Tibial nerve (tissue), 4 donors: ENCODE measurements around the gene MEOX2. TPM values are rescaled to one million over a fixed set of nuclear protein-coding genes. Genes with fewer than 3 reads are reported as not detected.

ENCODE experiments used
- DNase-seq, 2 donors: peaks; one replicate each; pipeline ENCODE4 v3.0.0-alpha.2; 2019; ENCODE audit warnings: low spot score in 2 of 2
- H3K27ac ChIP-seq, 4 donors: fragments of 200-600 bp; sonication (generic) in 3 of 4; one replicate each; pipeline ENCODE4 v1.5.1; 2017 to 2019; ENCODE audit warnings: mild to moderate bottlenecking in 1 of 4
- H3K27me3 ChIP-seq, 2 donors: fragments of 200-600 bp; sonication (generic) in 1 of 2; one replicate each; pipeline versions ENCODE4 v1.5.1 to v1.6.0; 2017 to 2019
- H3K36me3 ChIP-seq, 3 donors: fragments of 200-600 bp; sonication (generic); one replicate each; pipeline ENCODE4 v1.5.1; 2018 to 2019
- H3K4me1 ChIP-seq, 4 donors: fragments of 200-600 bp; sonication (generic) in 3 of 4; one replicate each; pipeline ENCODE4 v1.5.1; 2017 to 2019
- H3K4me3 ChIP-seq, 4 donors: fragments of 200-600 bp; sonication (generic) in 3 of 4; one replicate each; pipeline ENCODE4 v1.5.1; 2017 to 2019; ENCODE audit warnings: mild to moderate bottlenecking in 1 of 4, moderate library complexity in 1 of 4
- H3K9me3 ChIP-seq, 4 donors: fragments of 200-600 bp; sonication (generic) in 3 of 4; one replicate each; pipeline ENCODE4 v1.5.1; 2017 to 2019
- CTCF ChIP-seq, 5 experiments: fragments of 200-600 bp in 3 of 5; fragments of 450-650 bp in 2 of 5; sonication (generic) in 3 of 5; IDR thresholded peaks; one replicate each; pipeline ENCODE4 v1.5.1; 2016 to 2019; ENCODE audit warnings: antibody characterized with exemption in 5 of 5, mild to moderate bottlenecking in 3 of 5, moderate library complexity in 2 of 5
- EP300 ChIP-seq, 2 donors: sonication (generic); formaldehyde crosslinking; IDR thresholded peaks; one replicate each; pipeline ENCODE4 v1.6.1; 2017; ENCODE audit warnings: antibody characterized with exemption in 2 of 2, mild to moderate bottlenecking in 1 of 2
- POLR2A ChIP-seq, 2 donors: fragments of 450-650 bp; IDR thresholded peaks; one replicate each; pipeline ENCODE4 v1.6.1; 2017; ENCODE audit warnings: antibody characterized with exemption in 2 of 2, mild to moderate bottlenecking in 2 of 2, moderate library complexity in 2 of 2
- WGBS, 2 donors: methylation state at CpG; one replicate each; pipeline ENCODE4 v1.1.5; 2018; 5-methylcytosine and 5-hydroxymethylcytosine counted together
- total RNA-seq, 4 donors: library from RNA; depleted of rRNA; stranded (reverse); fragments of >200 nt; gene quantifications; one replicate each; pipeline ENCODE4 v1.1.0, GENCODE V29; 2016

The MEOX2 gene
- total RNA-seq, 4 donors from 2014 or later = 43.2 to 115 (median 104) TPM

- TF ChIP-seq POLR2A (IDR thresholded peaks at IDR 0.05) (no peak), CTCF (IDR thresholded peaks at IDR 0.05) (no peak), EP300 (IDR thresholded peaks at IDR 0.05) (no peak)
- Histone ChIP-seq H3K27me3 (no peaks in the 10 kb centered on the region), H3K36me3 (peaks cover 0 to 11% (median 0%) of the 10 kb centered on the region in 3 donors), H3K4me3 (no peak overlapping the region), H3K27ac (peak overlapping the region in 1 of 4 donors; percentile 64), H3K9me3 (no peaks in the 10 kb centered on the region), H3K4me1 (peaks cover 0 to 18% (median 0%) of the 10 kb centered on the region in 4 donors)
- 81% methylated on average over 2 of the region's 2 CpGs for WGBS, 2 donors
- DNase-seq = no peak
Observed at GRCh38 chr7:15621468-15621867, 65.0 kb downstream of the MEOX2 start.

- DNase-seq = no peak
- peak overlapping the region in 3 of 4 donors; percentile 18 to 64 (median 25) for H3K27ac ChIP-seq
- 46 to 49% methylated on average over 6 of the region's 6 CpGs for WGBS, 2 donors
- peaks cover 0 to 11% (median 0%) of the 10 kb centered on the region in 3 donors for H3K36me3 ChIP-seq
- no peak overlapping the region for H3K4me3 ChIP-seq
- TF ChIP-seq CTCF (IDR thresholded peaks at IDR 0.05) (no peak), POLR2A (IDR thresholded peaks at IDR 0.05) (no peak), EP300 (IDR thresholded peaks at IDR 0.05) (no peak)
- peaks cover 0 to 13% (median 0%) of the 10 kb centered on the region in 4 donors for H3K4me1 ChIP-seq
- no peaks in the 10 kb centered on the region for H3K9me3 ChIP-seq
- H3K27me3 ChIP-seq = no peaks in the 10 kb centered on the region
Observed at GRCh38 chr7:15620491-15621185, 65.8 kb downstream of the MEOX2 start.

GRCh38 chr7:15618275-15618674 lies 68.2 kb downstream of the MEOX2 start:
- no peak for TF ChIP-seq CTCF (IDR thresholded peaks at IDR 0.05)
- TF ChIP-seq EP300 (IDR thresholded peaks at IDR 0.05) = no peak
- no peak for TF ChIP-seq POLR2A (IDR thresholded peaks at IDR 0.05)
- H3K36me3 ChIP-seq = no peaks in the 10 kb centered on the region
- no peak for DNase-seq
- peaks cover 0 to 8% (median 0%) of the 10 kb centered on the region in 4 donors for H3K4me1 ChIP-seq
- 90 to 94% methylated on average over 2 of the region's 2 CpGs for WGBS, 2 donors
- H3K4me3 ChIP-seq = no peak overlapping the region
- H3K9me3 ChIP-seq = no peaks in the 10 kb centered on the region
- H3K27ac ChIP-seq = peak overlapping the region in 2 of 4 donors; percentile 12 to 62
- H3K27me3 ChIP-seq = no peaks in the 10 kb centered on the region

GRCh38 chr7:15612205-15612604 lies 74.3 kb downstream of the MEOX2 start:
- H3K27ac ChIP-seq = peak overlapping the region in 1 of 4 donors; percentile 2
- peaks cover 0 to 17% (median 0%) of the 10 kb centered on the region in 4 donors for H3K4me1 ChIP-seq
- 67 to 77% methylated on average over 8 of the region's 8 CpGs for WGBS, 2 donors
- no peaks in the 10 kb centered on the region for H3K9me3 ChIP-seq
- TF ChIP-seq EP300 (IDR thresholded peaks at IDR 0.05) = no peak
- TF ChIP-seq CTCF (IDR thresholded peaks at IDR 0.05) = no peak
- no peak for TF ChIP-seq POLR2A (IDR thresholded peaks at IDR 0.05)
- H3K36me3 ChIP-seq = no peaks in the 10 kb centered on the region
- no peak overlapping the region for H3K4me3 ChIP-seq
- no peak for DNase-seq
- H3K27me3 ChIP-seq = no peaks in the 10 kb centered on the region

- H3K9me3 ChIP-seq = no peaks in the 10 kb centered on the region
- H3K27ac ChIP-seq = no peak overlapping the region
- no peaks in the 10 kb centered on the region for H3K36me3 ChIP-seq
- H3K4me1 ChIP-seq = peaks cover 0 to 20% (median 0%) of the 10 kb centered on the region in 4 donors
- H3K4me3 ChIP-seq = no peak overlapping the region
- no peak for DNase-seq
- WGBS, 2 donors = 78 to 85% methylated on average over 2 of the region's 2 CpGs
- no peaks in the 10 kb centered on the region for H3K27me3 ChIP-seq
- TF ChIP-seq POLR2A (IDR thresholded peaks at IDR 0.05) (no peak), CTCF (IDR thresholded peaks at IDR 0.05) (no peak), EP300 (IDR thresholded peaks at IDR 0.05) (no peak)
Observed at GRCh38 chr7:15610503-15610902, 76.0 kb downstream of the MEOX2 start.
